GM12873 (cell line): ENCODE data around the gene SELENOM.

Experiments
- CTCF ChIP-seq: IDR thresholded peaks from 2 replicates; pipeline ENCODE4 v1.5.1; 2012; ENCODE audit warnings: low read depth, mild to moderate bottlenecking, moderate library complexity, low read length, control low read depth; ENCODE audit not compliant: insufficient read depth; ENCODE audit errors: missing control alignments

SELENOM gene

DNA sequence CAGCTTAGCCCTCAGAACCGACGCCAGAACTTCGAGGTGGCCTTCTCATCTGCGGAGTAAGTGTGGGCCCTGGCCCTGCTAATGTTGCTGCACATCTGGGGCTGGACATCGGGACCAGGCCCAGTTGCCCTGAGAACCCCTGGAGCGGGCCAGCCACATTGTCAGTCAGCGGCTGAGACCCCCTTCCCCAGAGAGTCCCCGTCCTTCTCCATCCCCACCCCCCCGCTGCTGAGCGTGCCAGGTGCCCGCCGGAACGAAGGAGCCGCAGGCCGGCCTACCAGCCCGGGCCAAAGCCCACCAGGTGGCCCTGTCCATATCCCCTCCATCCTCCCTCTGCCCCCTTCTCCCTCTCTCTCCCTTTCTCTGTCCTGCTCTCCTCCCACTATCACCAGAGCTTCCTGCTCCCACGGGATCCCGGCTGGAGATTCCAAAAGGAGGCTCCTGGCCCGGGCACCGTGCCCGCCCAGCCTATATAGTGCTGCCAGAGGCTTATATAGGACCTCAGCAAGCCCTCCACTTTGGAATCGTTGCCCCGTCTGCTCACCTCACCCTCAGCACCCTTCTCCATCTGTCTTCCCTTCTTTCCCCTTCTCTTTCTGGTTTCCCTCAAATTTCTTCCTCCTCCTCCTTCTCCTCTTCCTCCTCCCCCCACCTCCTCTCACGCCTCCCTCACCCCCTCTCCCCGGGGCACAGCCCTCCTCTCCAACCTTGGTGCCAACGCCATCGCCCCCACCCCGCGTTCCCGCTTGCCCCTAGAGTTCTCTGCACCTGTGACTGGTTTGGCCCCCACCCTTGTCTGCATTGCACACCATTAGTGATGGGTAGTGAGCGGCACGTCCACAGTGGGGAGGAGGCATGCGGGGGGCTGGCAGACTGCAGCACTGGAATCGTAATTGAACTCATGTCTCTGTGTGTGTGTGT is 7.3 kb downstream of the SELENOM start:
- no peak for TF ChIP-seq CTCF

DNA sequence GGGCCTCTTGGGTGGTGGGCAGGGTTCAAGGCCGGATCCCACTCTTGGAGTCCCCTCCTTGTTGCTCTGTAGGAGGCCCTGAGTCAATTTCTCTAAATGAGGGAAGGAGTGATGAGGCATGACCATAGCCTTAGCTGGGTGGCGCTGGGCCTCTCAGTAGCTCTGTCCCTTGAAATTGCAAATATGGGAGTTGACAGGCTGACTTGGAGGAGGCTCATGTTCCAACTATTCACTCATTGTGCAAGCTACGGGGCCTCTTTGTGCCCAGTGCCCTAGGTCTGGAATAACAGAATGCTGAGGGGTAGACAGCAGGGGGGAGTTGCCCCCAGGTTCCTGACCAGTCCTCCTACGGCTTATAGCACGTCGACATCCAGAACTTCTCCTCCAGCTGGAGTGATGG is 8.0 kb downstream of the SELENOM start:
- TF ChIP-seq CTCF = no peak

DNA sequence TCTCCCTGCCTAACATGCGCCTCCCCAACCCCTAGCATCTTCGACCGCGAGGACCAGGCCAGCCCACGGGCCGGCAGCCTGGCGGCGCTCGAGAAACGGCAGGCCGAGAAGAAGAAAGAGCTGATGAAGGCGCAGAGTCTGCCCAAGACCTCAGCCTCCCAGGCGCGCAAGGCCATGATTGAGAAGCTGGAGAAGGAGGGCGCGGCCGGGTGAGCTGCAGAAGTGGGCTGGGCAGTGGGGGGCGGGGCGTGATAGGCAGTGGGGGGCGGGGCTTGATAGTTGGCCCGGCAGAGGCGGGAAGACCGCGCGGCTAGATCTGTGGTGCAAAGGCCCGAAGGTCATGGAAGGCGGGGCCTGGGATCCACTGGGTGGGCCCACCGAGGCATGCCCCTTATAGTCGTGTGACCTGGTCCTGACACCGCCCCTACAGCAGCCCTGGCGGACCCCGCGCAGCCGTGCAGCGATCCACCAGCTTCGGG is 8.7 kb downstream of the SELENOM start:
- no peak for TF ChIP-seq CTCF

DNA sequence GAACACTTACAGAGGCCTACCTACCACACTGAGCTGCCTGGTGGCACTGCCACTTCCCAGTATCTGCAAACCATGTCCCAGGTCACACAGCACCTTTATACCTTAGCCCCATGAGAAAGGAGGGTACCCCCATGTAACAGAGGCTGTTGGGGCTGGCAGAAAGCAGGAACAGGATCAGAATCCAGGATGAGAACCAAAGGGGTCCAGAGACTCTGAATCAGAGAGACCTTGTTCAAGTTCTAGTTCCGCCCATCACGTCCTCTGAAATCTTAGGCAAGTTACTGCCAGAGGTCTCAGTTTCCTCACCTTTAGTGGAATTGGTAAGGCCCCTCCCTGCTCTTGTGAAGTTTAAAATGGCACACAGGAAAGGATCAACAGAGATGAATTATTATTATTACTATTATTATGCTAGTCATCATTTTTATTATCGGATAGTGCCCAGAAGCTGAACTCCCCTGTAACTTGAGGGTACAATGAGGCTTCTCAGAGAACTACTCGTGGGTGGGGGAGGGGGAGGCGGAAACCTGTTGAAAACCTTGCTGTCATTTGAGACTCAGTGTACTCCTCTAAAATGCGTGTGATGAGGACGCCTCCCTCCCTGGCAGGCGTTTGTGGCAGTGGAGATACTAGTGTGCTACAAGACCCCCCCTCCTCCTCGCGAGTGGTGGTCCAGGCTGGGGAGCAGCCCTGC is 9.3 kb downstream of the SELENOM start:
- TF ChIP-seq CTCF = no peak

DNA sequence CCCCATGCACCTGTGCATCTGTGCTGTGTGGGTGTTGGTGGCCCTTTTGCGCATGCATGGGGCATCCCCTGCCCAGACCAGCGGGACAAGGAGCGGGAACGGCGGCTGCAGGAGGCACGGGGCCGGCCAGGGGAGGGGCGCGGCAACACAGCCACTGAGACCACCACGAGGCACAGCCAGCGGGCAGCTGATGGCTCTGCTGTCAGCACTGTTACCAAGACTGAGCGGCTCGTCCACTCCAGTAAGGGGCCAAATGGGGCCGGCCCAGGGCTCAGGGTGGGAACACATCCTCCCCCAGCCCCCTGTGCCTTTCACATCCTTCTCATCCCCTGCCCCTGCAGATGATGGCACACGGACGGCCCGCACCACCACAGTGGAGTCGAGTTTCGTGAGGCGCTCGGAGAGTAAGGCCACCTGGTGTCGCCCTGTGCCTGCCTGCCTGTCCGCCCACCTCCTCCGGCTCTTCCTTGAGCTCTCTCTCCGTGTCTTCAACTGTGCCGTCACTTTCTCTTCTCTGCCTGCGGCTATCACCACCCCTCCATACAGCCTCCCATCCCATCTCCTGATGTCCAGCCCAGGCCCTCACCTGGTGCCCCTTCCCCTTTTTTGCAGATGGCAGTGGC is 10.6 kb downstream of the SELENOM start:
- no peak for TF ChIP-seq CTCF

DNA sequence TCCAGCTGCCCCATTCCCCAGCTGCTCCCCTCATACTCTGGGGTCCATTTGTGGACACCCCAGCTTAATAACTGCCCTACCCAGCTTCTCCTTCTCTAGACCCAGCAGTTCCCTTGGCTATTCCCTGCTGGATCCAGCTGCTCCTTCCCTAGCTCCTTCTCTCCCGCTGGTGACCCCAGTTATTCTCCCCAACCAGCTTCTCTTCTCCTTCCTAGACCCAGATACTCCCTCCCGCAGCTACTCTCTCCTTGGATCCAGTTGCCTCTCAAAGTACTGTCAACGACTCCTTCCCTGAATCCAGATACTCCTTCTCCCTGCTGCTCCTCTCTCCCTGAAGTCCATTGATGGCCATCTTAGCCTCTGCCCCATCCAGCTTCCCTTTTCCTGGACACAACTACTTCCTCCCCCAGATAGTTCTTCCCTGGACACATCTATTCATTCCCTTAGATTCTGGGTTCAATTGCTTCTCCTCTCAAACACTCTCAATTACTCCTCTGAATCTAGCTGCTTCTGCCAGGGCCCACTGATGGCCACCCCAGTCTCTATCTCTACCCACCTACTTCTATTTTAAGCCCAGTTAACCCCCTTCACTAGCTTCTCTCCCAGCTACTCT is 11.6 kb downstream of the SELENOM start:
- TF ChIP-seq CTCF = no peak
